HG03097 (cell line): ENCODE data around the gene TOP3B.
"Not testable (repeated sequence)": the region's sequence is repeated elsewhere in the genome, so short reads cannot be mapped to it uniquely, and the experiment has no call there.

Experiments used
- ATAC-seq: cut with Tn5 transposase; IDR thresholded peaks from one replicate; pipeline ENCODE4 v1.9.1; 2021; ENCODE audit not compliant: unreplicated experiment, low FRiP score

The TOP3B gene

GRCh38 chr22:21932347-21932746 is 50.2 kb downstream of the TOP3B start:
- ATAC-seq: no peak

DNA sequence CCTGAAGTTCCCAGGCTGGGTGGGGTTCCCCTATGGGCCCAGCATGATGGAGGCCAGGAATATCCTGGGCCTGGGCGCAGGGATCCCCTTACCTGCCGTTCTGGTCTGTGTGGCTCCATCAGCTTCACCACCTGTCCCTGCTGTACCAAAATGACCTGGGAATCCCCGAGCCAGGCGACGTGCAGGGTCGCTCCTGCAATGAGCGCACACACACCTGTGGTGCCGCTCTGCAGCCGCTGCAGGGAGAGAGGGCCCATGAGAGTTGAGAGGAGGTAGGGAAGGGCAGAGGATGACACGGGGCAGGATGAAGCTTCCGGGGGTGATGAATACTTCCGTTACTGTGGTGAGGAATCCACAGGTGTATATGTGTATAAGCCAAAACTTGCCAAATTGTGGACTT is 51.5 kb downstream of the TOP3B start:
- ATAC-seq: no peak

DNA sequence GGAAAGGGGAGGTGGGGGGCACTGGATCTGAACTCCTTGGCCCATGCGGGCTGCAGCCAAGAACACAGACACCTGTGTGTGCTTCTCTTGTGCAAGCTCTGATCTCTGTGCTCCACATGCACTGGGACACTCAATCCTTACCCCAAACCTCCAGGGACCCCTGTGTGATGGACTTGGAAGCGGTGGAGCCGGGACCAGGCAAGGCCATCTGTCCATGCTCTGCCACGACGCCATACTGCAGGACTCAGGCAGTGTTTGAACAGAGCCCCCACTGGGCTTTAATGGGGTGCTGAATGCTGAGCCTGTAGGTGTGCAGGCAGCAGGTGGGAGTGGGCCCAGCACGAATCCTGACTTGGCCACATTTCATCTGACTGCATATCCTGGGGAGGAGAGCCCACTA is 53.3 kb downstream of the TOP3B start:
- ATAC-seq: no peak

DNA sequence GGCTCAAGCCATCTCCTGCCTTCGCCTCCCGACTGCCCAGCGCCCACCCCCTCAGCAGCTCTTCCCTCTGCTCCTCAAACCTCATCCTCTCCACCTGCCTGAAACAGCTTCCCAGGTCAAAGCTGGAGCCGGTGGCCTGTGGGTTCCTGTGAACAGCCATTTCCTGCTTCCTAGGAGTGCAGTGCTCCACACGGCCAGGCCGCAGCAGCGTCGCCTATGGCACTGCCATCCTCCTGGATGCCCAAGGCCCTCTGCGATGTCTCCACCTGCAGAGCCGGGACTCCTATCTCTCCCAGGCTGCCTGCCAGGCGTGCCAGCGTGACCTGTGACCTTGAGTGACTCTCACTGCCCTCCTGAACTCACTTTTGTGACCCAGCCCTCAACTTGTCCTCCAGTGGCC is 54.5 kb downstream of the TOP3B start:
- ATAC-seq: no peak

- ATAC-seq: no peak
These were observed 55.3 kb downstream of the TOP3B start for GRCh38 chr22:21927174-21927823.

DNA sequence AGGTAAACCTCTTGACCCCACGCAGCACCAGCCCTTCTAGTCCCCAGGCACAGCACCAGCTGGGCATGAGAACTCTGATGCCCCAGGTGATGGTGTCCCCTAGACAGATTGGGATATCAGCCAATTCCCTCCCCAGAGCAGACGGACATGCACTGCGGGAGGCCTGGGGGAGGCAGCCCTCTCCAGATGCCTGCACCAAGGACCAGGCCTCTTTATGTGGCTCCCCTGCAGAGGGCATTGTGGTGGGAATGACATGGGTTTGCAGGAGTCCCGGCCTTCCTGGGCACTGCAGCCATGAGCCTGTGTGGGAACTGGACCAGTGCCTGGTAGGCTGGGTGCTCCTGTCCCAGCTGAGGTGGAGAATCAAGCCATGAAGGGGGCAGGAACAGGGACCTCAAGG is 55.9 kb downstream of the TOP3B start:
- no peak for ATAC-seq

DNA sequence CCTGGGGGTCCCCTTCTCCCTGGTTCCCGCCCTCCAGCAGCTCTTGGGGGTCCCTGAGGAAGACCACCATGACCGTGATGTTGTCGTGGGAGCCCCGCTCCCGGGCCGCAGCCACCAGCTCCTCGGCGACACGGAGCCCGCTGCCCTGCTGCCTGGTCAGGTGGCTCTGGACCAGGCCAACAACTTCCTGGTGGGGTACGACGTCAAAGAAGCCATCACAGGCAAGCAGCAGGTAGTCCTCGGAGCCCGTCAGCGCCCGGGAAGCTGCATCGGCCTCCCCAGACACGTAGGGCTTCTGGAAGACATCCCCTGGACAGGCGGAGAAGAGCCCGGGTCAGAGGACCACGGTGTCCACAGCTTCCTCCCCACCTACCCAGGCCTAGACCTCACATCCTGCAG is 59.4 kb downstream of the TOP3B start:
- no peak for ATAC-seq

DNA sequence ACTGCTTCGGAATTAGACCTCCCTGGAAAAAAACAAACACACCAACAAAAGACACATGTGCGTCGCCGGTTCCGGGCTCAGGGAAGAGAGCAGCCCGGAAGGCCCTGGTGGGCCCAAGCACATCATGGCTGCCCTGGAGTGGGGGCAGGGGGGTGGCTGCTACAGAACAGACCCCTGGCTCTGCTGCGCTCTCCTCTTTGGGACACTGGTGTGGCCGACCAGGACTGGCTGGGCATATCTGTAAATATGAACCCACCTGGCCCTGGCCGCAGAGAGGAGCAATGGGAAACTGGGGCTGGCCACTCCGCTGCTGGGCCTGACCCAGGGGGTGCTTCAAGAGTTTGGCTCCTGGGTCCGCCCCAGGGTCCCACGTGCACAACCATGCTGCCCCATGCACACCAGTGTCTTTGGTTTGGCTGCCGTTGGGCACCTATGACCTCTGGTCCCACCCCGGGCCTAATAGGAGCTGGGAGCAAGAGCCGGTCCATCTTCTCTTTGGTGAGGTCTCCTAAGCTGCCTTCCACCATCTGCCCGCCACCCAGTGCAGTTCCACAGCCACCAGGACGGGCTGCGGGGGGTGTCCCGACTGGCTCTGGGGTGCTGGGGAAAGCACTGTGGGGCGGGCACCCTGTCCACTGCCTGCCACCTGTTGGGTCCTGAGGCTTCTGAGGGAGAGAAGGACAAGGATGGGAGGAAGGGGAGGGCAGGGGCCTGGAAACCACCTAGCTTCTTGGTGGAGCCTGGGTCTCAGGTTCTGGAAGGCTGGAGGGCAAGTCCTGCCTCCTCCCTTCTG is 60.0 kb downstream of the TOP3B start:
- ATAC-seq: no peak

- ATAC-seq: no peak
These were observed 60.9 kb downstream of the TOP3B start for GRCh38 chr22:21921729-21922128.

- no peak for ATAC-seq
These were observed 61.3 kb downstream of the TOP3B start for GRCh38 chr22:21921184-21921721.

DNA sequence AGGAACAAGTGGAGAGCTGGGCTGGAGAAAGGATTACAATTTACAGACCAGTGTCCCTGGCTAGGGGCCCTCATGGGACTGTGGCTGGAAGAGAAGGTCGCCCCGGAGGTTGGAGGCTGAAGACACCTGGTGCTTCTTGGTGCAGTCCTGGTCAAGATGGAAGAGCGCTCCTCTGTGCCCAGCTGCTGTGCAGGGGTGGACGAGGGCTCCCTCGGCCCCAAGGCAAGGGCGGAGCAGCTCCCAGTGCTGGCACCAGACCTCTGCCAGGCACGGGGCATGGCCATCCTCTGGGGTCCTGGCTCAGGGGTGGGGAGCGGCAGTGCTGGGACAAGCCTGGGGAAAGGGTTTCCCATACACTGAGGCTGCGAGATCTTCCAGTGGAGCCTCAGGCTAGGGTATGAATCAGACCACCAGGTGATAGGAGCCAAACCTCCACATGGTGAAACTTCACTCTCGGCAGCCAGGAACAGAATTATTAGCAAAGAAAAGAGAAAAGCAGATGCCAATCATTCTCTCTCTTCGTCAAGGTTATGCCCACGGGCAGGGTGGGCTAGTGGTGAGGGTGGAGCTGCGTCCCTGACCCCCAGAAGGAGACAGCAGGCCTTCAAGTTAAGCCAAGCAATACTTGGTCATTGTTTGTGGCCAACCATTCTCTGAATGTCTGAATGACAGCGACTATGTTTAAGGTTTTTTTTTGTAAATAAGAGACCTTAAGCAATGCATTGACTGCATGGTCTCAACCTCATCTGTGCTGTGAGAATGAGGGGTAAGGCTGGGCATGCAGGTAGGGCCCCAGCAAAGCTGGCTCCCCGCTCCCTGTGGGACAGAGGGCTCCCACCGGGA is 62.0 kb downstream of the TOP3B start:
- ATAC-seq: no peak

DNA sequence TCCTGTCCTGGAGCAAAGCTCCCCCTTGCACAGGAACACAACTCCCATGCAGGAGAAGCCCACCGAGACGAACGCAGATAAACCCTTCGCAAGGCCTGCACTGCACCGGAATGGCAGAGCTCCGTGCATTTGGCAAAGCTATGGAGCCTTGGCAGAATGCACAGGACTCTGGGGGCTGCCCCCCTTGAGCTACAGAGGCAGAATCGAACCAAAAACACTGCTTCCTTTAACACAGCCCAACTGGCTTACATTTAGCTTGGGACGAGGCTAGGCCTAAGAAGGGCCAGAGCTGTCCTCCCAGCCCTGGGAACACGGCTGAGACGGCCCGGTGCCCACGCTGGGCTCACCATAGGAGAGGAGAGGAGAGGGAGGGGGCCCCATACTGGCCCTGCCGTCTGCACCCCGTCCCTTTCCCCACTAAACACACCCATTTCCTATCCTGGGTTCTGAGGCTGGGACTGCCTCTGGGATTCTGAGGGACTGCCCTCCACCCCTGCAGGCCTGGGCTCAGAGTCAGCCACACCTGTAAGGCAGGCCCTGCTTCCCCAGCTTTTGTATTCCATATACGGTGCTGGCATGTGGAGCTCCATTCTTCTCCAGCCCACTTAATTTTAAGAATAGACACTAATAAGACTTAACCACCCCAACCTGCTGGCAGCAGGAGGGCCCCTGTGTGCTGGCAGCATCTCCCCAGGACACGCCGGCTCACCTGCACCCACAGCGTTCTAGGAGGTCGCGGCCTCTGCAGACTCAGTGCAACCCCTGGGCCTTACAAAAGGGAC is 62.9 kb downstream of the TOP3B start:
- ATAC-seq: no peak

GRCh38 chr22:21918466-21919185 is 64.0 kb downstream of the TOP3B start:
- ATAC-seq: no peak

DNA sequence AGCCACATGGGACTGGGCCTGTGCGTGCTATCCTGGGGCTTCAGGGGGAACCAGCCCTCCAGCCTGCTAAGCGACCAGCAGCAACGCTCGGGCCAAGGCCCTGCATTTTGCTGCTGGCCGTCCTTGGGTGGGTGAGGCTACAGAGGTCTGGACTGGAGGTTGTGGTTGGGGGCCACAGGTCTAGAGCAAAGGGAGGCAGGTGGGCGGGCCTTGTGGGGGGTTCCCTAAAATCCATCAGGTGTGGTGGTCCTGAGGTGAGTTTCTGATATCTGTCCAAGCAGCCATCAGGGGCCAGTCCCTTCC is 64.7 kb downstream of the TOP3B start:
- no peak for ATAC-seq

DNA sequence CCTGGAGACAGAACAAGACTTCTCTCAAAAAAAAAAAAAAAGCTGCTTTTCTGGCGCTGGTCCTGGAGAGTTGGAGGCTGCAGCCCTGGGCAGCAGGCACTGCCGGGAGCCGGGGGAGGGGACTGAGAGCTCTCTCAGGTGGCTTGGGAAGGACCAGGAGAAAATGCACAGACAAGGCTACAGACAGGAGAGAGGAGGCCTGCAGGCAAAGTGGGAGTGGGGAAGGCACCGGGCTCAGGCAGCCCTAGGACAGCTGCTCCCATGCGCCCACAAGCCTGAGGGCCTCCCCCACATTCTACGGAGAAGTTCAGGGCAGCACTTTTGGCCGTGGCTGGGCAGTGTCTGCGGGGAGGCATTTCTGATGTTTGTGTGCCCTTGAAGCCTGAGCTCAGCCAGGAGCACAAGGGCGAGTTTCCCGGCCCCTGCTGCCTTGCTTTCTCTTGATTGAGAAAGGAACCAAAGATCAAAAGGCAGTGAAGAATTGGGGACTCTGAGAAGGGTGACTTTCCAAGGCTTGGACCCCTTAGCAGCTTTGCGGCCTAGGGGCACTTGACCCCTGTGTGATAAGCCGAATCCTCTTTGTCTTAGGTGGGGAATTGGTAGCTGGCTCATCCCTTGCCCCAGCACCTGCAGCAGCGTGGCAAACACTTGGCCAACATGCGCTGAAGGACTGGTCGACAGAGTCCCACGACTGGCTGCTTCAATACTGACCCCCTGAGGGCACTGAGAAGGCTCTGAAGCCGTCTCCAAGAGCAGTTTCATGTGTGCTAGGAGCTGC is 65.2 kb downstream of the TOP3B start:
- ATAC-seq: no peak

GRCh38 chr22:21916309-21916918 is 66.2 kb downstream of the TOP3B start:
- ATAC-seq: no peak

- no peak for ATAC-seq
These were observed 66.8 kb downstream of the TOP3B start for GRCh38 chr22:21915624-21916308.

GRCh38 chr22:21914033-21914642 is 68.4 kb downstream of the TOP3B start:
- ATAC-seq: not testable (repeated sequence)
